Spleen (tissue), 7 donors: ENCODE results near the gene EML3.

Experiments
- CTCF ChIP-seq, 11 experiments: fragments of 200-600 bp in 7 of 11; fragments of 450-650 bp in 4 of 11; sonication (generic) in 4 of 11; IDR thresholded peaks in 8 of 11; conservative IDR thresholded peaks in 3 of 11; 1 replicate in 7 of 11; 2 replicates in 4 of 11; pipeline versions ENCODE4 v1.4.0 to v1.8.0; 2016 to 2021; ENCODE audit warnings: antibody characterized with exemption in 11 of 11, inconsistent platforms in 4 of 11, mild to moderate bottlenecking in 1 of 11
- POLR2A ChIP-seq, 3 donors: fragments of 450-650 bp; IDR thresholded peaks; one replicate each; pipeline ENCODE4 v1.5.1; 2017; ENCODE audit warnings: antibody characterized with exemption in 3 of 3, mild to moderate bottlenecking in 1 of 3
- POLR2AphosphoS5 ChIP-seq, 3 donors: sonication (generic); formaldehyde crosslinking; IDR thresholded peaks; one replicate each; pipeline ENCODE4 v1.5.1; 2017; ENCODE audit warnings: antibody characterized with exemption in 3 of 3
- donor health status: DM: no; HTN: no; CAD: no; lungs with moderate emphysema.
- donor health status: DM: no; HTN: no; CAD: no.
- donor health status: DM: no; HTN: no; CAD: no.

GRCh38 chr11:62588966-62589637 is 23.5 kb downstream of the EML3 start:
- TF ChIP-seq CTCF (IDR thresholded peaks at IDR 0.05 in 8 of 11, conservative IDR thresholded peaks at IDR 0.05 in 3 of 11) (peak in 1 of 11 experiments; percentile 19), POLR2AphosphoS5 (IDR thresholded peaks at IDR 0.05) (no peak), POLR2A (IDR thresholded peaks at IDR 0.05) (no peak)
